ENCODE measurements around the gene SKIDA1.

Gene SKIDA1

DNA sequence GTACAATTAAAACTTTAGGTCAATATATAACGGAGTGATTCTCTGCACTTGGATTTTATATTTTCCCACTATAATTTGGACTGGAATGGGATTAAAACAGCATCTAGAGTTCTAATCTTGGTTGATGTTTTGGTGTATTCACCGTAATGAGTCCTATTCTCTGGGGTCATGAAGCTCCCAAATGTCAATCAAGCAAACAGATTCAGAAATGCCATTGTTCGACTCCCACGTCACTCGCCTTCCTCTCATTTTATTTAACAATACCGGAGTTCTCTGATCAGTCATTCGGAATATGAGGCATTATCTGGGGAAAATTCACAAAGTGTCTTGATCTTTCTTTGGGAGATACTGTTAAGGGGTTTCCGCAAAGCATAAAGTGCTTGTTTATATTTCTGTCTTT lies 26.5 kb downstream of the SKIDA1 start:
- TF ChIP-seq, protein P1, sequence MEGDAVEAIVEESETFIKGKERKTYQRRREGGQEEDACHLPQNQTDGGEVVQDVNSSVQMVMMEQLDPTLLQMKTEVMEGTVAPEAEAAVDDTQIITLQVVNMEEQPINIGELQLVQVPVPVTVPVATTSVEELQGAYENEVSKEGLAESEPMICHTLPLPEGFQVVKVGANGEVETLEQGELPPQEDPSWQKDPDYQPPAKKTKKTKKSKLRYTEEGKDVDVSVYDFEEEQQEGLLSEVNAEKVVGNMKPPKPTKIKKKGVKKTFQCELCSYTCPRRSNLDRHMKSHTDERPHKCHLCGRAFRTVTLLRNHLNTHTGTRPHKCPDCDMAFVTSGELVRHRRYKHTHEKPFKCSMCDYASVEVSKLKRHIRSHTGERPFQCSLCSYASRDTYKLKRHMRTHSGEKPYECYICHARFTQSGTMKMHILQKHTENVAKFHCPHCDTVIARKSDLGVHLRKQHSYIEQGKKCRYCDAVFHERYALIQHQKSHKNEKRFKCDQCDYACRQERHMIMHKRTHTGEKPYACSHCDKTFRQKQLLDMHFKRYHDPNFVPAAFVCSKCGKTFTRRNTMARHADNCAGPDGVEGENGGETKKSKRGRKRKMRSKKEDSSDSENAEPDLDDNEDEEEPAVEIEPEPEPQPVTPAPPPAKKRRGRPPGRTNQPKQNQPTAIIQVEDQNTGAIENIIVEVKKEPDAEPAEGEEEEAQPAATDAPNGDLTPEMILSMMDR (IDR thresholded peaks at IDR 0.05; ENCODE audit: low read depth, low read length, missing control alignments): no peak
- no peak overlapping the region for H3K4me3 ChIP-seq (ENCODE audit: low read depth, low read length)
- DNase-seq (ENCODE audit: low read depth): no peak

DNA sequence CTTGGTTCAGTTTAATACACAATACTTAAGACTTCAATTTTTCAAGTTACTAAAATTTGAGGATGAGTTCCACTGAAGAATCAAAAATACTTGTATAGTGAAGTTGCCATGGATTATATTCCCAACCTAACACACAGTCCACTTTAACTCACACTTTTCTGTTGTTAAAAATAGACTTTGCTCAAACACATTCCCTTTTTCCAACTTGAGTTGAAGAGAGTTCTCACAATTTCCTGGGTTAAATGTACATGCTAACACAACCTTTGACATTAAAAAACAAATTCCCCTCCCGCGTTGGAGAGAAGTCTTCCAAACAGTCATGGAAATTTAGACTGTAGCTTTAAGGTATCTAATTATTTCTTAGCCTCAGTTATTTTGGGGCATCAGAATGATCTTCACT lies 27.1 kb downstream of the SKIDA1 start:
- TF ChIP-seq, protein P1 (IDR thresholded peaks at IDR 0.05; ENCODE audit: low read depth, low read length, missing control alignments): no peak

DNA sequence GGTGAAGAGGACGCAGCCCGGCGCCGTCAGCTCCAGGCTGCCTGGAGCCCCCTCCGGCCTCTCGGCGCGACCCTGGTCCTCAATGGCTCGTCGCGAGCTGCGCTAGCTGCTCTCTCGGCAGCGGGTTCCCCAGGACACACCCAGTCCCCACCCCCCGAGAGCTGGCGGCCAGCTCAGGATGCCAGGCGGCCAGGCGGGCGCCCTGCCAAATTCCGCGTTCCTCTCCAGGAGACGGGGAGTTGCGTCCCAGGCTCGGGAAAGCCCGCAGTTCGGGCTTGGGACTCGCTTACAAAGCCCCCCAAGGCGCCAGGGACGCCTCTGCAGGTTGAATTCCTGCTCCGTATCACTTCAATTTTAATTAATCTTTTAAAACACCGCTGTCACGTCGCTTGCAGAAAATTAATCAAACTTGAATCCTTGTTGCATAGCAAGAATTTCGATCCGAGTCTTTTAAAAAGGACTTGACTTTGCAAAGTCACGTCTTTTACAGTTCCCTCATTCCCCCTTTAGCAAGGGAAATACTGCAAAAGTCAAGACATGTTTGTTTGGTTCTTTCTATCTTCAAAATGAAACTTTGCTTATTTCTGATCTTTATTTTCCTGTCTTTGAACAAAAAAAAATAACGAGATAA lies 28.2 kb downstream of the SKIDA1 start:
- no peak for DNase-seq (ENCODE audit: low read depth)
- peak overlapping the region; percentile 74 for H3K4me3 ChIP-seq (ENCODE audit: low read depth, low read length)
- TF ChIP-seq, protein P1 (IDR thresholded peaks at IDR 0.05; ENCODE audit: low read depth, low read length, missing control alignments): no peak

More for the DNA sequence above, 27.1 kb downstream of the SKIDA1 start:
- no peak overlapping the region for H3K4me3 ChIP-seq (ENCODE audit: low read depth, low read length)
- no peak for DNase-seq (ENCODE audit: low read depth)

DNA sequence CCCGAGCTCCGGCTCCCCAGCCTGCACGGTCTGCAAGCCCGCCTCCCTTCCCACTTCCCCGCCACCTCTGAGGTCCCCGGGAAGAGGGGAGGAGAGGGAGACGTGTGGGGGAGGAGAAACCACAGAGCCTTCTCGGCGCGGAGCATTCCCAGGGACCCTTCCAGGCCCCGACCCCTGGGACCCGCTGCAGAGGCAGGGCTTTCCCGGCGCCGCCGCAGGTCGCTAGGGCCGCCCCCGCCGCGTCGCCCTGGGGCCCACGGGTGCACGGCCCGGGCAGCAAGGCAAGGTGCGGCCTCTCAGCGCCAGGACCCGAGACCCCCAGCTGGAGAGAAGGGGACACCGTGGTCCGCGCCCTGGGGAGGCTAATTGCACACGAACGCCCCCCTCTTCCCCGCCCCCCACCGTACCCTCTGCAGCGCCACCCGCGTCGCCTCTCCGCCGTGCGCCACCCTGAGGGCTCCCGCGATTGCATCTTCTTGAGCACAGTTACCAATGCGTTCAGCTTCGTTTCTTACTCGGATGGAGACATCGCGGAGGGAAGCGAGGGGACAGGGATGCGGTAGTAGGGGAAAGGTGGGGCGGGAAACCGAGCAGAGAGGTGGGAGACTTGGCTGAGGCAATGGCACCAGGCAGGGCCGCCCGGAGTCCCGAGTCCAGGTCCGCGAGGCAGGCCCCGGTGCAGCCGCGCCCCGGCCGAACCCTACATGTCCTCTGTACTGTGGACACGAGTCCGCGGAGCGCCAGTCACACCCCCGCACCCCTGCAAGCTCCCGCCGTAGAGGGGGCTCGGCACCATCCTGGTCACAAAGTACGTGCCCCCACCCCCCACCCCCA lies 28.9 kb downstream of the SKIDA1 start:
- peak overlapping the region; percentile 74 for H3K4me3 ChIP-seq (ENCODE audit: low read depth, low read length)
- no peak for DNase-seq (ENCODE audit: low read depth)
- TF ChIP-seq, protein P1 (IDR thresholded peaks at IDR 0.05; ENCODE audit: low read depth, low read length, missing control alignments): peak; percentile 54

DNA sequence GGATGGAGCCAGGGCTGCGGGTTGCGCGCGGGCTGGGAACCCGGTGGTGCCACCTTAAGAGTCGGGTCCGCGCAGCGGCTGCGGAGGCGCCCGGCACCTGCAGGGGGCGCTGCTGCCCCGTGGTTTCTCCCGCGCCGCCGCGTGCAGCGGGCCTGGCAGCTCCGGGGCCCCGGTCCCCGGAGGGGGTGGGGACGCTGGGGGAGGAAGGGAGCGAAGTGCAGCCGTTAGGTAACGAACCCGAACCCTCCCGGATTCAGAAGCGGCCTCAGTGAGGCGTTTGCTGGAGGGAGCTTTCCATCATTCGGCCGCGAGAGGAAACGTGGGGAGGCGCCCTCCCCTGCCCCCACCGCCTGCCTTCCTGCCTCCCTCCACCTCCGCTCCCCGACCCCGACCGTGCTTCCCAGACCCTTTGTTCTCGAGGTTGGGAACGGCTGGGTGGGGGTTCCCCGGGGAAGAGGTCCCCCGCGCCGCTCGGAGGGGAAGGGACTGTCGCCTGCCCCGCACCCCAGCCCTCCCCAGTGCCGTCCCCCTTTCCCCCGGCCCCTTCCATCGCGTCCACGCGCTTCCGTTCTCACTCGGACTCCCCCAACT lies 29.6 kb downstream of the SKIDA1 start:
- H3K4me3 ChIP-seq (ENCODE audit: low read depth, low read length): peak overlapping the region; percentile 74
- TF ChIP-seq, protein P1 (IDR thresholded peaks at IDR 0.05; ENCODE audit: low read depth, low read length, missing control alignments): peak; percentile 88
- DNase-seq (ENCODE audit: low read depth): peak; percentile 38

DNA sequence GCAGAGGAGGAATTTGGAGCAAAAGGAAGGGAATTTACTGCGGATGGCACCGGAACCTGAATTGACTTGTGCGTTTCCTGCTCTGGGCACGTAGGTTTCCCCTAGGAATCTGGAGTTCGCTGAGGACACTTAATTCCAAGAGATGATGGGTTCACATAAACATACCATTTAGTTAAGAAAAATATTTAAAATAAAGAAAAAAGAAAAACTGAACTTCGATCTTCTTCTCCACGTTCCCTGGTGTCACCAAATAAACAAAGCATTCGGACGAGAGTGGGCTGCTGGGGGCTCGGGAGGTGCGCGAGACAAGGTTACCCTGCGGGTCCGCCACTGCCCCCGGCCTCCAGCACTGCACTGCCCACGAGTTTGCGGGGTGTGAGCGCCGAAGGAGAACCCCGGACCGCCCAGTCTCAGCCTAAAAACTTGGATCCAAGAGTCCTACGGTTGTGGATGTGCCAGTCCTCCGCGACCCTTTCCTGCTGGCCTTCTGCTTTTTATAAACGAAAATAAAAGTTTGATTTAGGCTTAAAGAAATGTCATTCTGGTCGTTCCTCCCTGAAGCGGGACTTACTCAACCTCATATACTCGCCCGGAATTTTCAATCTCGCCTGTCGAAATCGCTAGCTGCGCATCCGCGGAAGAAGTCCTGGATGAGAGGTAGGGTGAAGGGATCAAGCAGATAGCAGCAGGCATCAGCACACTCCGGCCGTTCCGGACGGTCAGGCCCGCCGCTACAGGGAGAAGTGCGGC lies 30.3 kb downstream of the SKIDA1 start:
- TF ChIP-seq, protein P1 (IDR thresholded peaks at IDR 0.05; ENCODE audit: low read depth, low read length, missing control alignments): no peak
- H3K4me3 ChIP-seq (ENCODE audit: low read depth, low read length): peak overlapping the region; percentile 74
- DNase-seq (ENCODE audit: low read depth): no peak
